ENCODE results near the gene DMP1. TPM values are rescaled to one million over a fixed set of nuclear protein-coding genes. Genes with fewer than 3 reads are reported as not detected.

DMP1 gene
- total and polyA plus RNA-seq, 2 of the 8 experiments (the other 6 are each of a cell fraction or from before 2014, with no cell fraction given): 0.05 to 0.17 TPM

- TF ChIP-seq CHD7 (IDR thresholded peaks at IDR 0.05; ENCODE audit: insufficient replicate concordance, low read length) (no peak), BACH1 (IDR thresholded peaks at IDR 0.05; ENCODE audit: low read length) (no peak)
Observed at GRCh38 chr4:87633243-87633642, 16.8 kb upstream of the DMP1 start (continued).
